ENCODE results near the gene UQCR11.

- TF ChIP-seq CTCF (optimal IDR thresholded peaks at IDR 0.05 in 1 of 3, IDR thresholded peaks at IDR 0.05 in 1 of 3, conservative IDR thresholded peaks at IDR 0.05 in 1 of 3; ENCODE audit: extremely low read depth in 1 of 3, insufficient read depth in 2 of 3, low read length in 3 of 3) (no peak), EZH2 (IDR thresholded peaks at IDR 0.05; ENCODE audit: low read length) (no peak)
These were observed 38.8 kb upstream of the UQCR11 start for GRCh38 chr19:1644070-1644469.
